T-helper 17 cell (primary cell): ENCODE results near the gene ACHE. TPM values are rescaled to one million over a fixed set of nuclear protein-coding genes. Genes with fewer than 3 reads are reported as not detected.
A peak's percentile ranks its signal among the peaks of the same experiment; 100 is the strongest.

Experiments
- ATAC-seq: fragments of 150-1000 bp; cut with Tn5 transposase; 2 replicates; pipeline ENCODE4 v1.10.0; 2021; ENCODE audit warnings: mild to moderate bottlenecking, moderate library complexity
- DNase-seq, 3 donors: peaks; one replicate each; pipeline versions ENCODE4 v3.0.0 to v3.0.0-alpha.2; 2020 to 2021
- H3K9me3 ChIP-seq: one replicate; pipeline ENCODE4 v1.7.0; 2013; ENCODE audit warnings: low read length, mild to moderate bottlenecking; ENCODE audit not compliant: control insufficient read depth, poor library complexity, severe bottlenecking
- H3K27ac Mint-ChIP-seq: one replicate; pipeline ENCODE4 v1.8.0; 2022; ENCODE audit warnings: mild to moderate bottlenecking, moderate library complexity, mixed read lengths
- H3K27me3 Mint-ChIP-seq: one replicate; pipeline ENCODE4 v1.8.0; 2022; ENCODE audit warnings: mixed read lengths
- H3K36me3 Mint-ChIP-seq: one replicate; pipeline ENCODE4 v1.8.0; 2022; ENCODE audit warnings: low read depth, mixed read lengths
- H3K4me1 Mint-ChIP-seq: one replicate; pipeline ENCODE4 v1.8.0; 2022; ENCODE audit warnings: mild to moderate bottlenecking, mixed read lengths
- H3K4me3 Mint-ChIP-seq: one replicate; pipeline ENCODE4 v1.8.0; 2022; ENCODE audit warnings: mild to moderate bottlenecking, moderate library complexity, mixed read lengths
- total RNA-seq, 4 donors: library from RNA in 2 of 4; stranded (reverse) in 2 of 4; gene quantifications; one replicate each; pipeline ENCODE4 v1.2.3 and lab custom pipeline; 2022 to 2026

Gene ACHE
- total RNA-seq, 2 donors from 2014 or later, result 0.21 to 0.25 TPM

- Mint-ChIP-seq H3K4me3 (peak overlapping the region; percentile 98), H3K27ac (peak overlapping the region; percentile 94), H3K4me1 (peaks cover 30% of the 10 kb centered on the region), H3K36me3 (peaks cover 10% of the 10 kb centered on the region), H3K27me3 (no peaks in the 10 kb centered on the region)
- no peak for DNase-seq
- ATAC-seq, result peak; percentile 4
- no peaks in the 10 kb centered on the region for H3K9me3 ChIP-seq
Observed at GRCh38 chr7:100874300-100874576, 21.4 kb downstream of the ACHE start.

GRCh38 chr7:100873599-100874299 lies 21.9 kb downstream of the ACHE start:
- H3K27ac Mint-ChIP-seq, result peak overlapping the region; percentile 94
- no peaks in the 10 kb centered on the region for H3K27me3 Mint-ChIP-seq
- peaks cover 27% of the 10 kb centered on the region for H3K4me1 Mint-ChIP-seq
- DNase-seq (no peak), ATAC-seq (no peak)
- no peaks in the 10 kb centered on the region for H3K9me3 ChIP-seq
- H3K36me3 Mint-ChIP-seq, result peaks cover 10% of the 10 kb centered on the region
- H3K4me3 Mint-ChIP-seq, result peak overlapping the region; percentile 98

- Mint-ChIP-seq H3K4me3 (peak overlapping the region; percentile 86), H3K4me1 (peaks cover 4% of the 10 kb centered on the region), H3K27ac (peak overlapping the region; percentile 89), H3K36me3 (peaks cover 3% of the 10 kb centered on the region), H3K27me3 (no peaks in the 10 kb centered on the region)
- DNase-seq, result no peak
- ATAC-seq, result no peak
- H3K9me3 ChIP-seq, result no peaks in the 10 kb centered on the region
Observed at GRCh38 chr7:100867776-100868485, 27.8 kb downstream of the ACHE start.

- DNase-seq (peak in 2 of 3 donors; percentile 29 to 40), ATAC-seq (peak; percentile 63)
- no peaks in the 10 kb centered on the region for H3K9me3 ChIP-seq
- H3K27me3 Mint-ChIP-seq, result no peaks in the 10 kb centered on the region
- peak within 1 kb of the TSS; percentile 89 for H3K27ac Mint-ChIP-seq
- H3K4me1 Mint-ChIP-seq, result peaks cover 7% of the 10 kb centered on the region
- H3K4me3 Mint-ChIP-seq, result peak within 1 kb of the TSS; percentile 86
- peaks cover 4% of the 10 kb centered on the region for H3K36me3 Mint-ChIP-seq
Observed at GRCh38 chr7:100867040-100867775, 28.5 kb downstream of the ACHE start, which contains the start of gene TRIP6. Gene TRIP6, plus strand, starts transcription at chr7:100867387. Its CDS starts 111 bp downstream, at chr7:100867498.

- no peaks in the 10 kb centered on the region for H3K27me3 Mint-ChIP-seq
- DNase-seq, result no peak
- H3K27ac Mint-ChIP-seq, result peak overlapping the region; percentile 89
- peaks cover 7% of the 10 kb centered on the region for H3K4me1 Mint-ChIP-seq
- peak overlapping the region; percentile 86 for H3K4me3 Mint-ChIP-seq
- ATAC-seq, result no peak
- H3K9me3 ChIP-seq, result no peaks in the 10 kb centered on the region
- H3K36me3 Mint-ChIP-seq, result peaks cover 4% of the 10 kb centered on the region
Observed at GRCh38 chr7:100866729-100867039, 29.0 kb downstream of the ACHE start.

GRCh38 chr7:100865938-100866728 lies 29.6 kb downstream of the ACHE start:
- peak; percentile 32 for ATAC-seq
- Mint-ChIP-seq H3K36me3 (peaks cover 4% of the 10 kb centered on the region), H3K4me3 (peak overlapping the region; percentile 86), H3K4me1 (peaks cover 7% of the 10 kb centered on the region), H3K27me3 (no peaks in the 10 kb centered on the region), H3K27ac (peak overlapping the region; percentile 89)
- no peak for DNase-seq
- H3K9me3 ChIP-seq, result no peaks in the 10 kb centered on the region

- ATAC-seq (no peak), DNase-seq (no peak)
- Mint-ChIP-seq H3K4me1 (peaks cover 9% of the 10 kb centered on the region), H3K36me3 (peaks cover 7% of the 10 kb centered on the region), H3K27me3 (no peaks in the 10 kb centered on the region), H3K4me3 (peak overlapping the region; percentile 39), H3K27ac (no peak overlapping the region)
- no peaks in the 10 kb centered on the region for H3K9me3 ChIP-seq
Observed at GRCh38 chr7:100865372-100865911, 30.2 kb downstream of the ACHE start.

GRCh38 chr7:100864263-100864845 lies 31.3 kb downstream of the ACHE start:
- H3K36me3 Mint-ChIP-seq, result peaks cover 7% of the 10 kb centered on the region
- H3K4me3 Mint-ChIP-seq, result no peak overlapping the region
- DNase-seq, result no peak
- ATAC-seq, result no peak
- H3K9me3 ChIP-seq, result no peaks in the 10 kb centered on the region
- H3K27me3 Mint-ChIP-seq, result no peaks in the 10 kb centered on the region
- H3K27ac Mint-ChIP-seq, result no peak overlapping the region
- peaks cover 15% of the 10 kb centered on the region for H3K4me1 Mint-ChIP-seq

GRCh38 chr7:100863406-100863950 lies 32.2 kb downstream of the ACHE start:
- H3K27me3 Mint-ChIP-seq, result no peaks in the 10 kb centered on the region
- ATAC-seq (no peak), DNase-seq (no peak)
- H3K36me3 Mint-ChIP-seq, result peaks cover 7% of the 10 kb centered on the region
- H3K27ac Mint-ChIP-seq, result no peak overlapping the region
- H3K4me3 Mint-ChIP-seq, result no peak overlapping the region
- H3K4me1 Mint-ChIP-seq, result peaks cover 18% of the 10 kb centered on the region
- no peaks in the 10 kb centered on the region for H3K9me3 ChIP-seq

GRCh38 chr7:100861616-100861985 lies 34.1 kb downstream of the ACHE start:
- Mint-ChIP-seq H3K36me3 (peaks cover 7% of the 10 kb centered on the region), H3K4me1 (peaks cover 15% of the 10 kb centered on the region), H3K4me3 (no peak overlapping the region), H3K27me3 (no peaks in the 10 kb centered on the region), H3K27ac (no peak overlapping the region)
- H3K9me3 ChIP-seq, result no peaks in the 10 kb centered on the region
- ATAC-seq, result no peak
- no peak for DNase-seq

- H3K9me3 ChIP-seq, result no peaks in the 10 kb centered on the region
- ATAC-seq (no peak), DNase-seq (no peak)
- H3K27me3 Mint-ChIP-seq, result no peaks in the 10 kb centered on the region
- H3K4me1 Mint-ChIP-seq, result peaks cover 15% of the 10 kb centered on the region
- peaks cover 7% of the 10 kb centered on the region for H3K36me3 Mint-ChIP-seq
- H3K27ac Mint-ChIP-seq, result no peak overlapping the region
- H3K4me3 Mint-ChIP-seq, result no peak overlapping the region
Observed at GRCh38 chr7:100860702-100861615, 34.7 kb downstream of the ACHE start.
